Panc1 (cell line): ENCODE results near the gene ITGA8.

Experiments
- POLR2AphosphoS5 ChIP-seq: IDR thresholded peaks from 2 replicates; pipeline ENCODE4 v1.6.1; 2012; ENCODE audit warnings: mild to moderate bottlenecking, low read depth, low read length, moderate library complexity
- REST ChIP-seq, 2 experiments: IDR thresholded peaks; 2 replicates each; pipeline ENCODE4 v1.6.1; 2011 to 2012; ENCODE audit warnings: low read depth in 2 of 2, control low read depth in 1 of 2, low read length in 1 of 2, mild to moderate bottlenecking in 1 of 2, moderate library complexity in 1 of 2; ENCODE audit not compliant: insufficient read depth in 1 of 2
- TCF7L2 ChIP-seq: IDR thresholded peaks from 2 replicates; pipeline ENCODE4 v1.6.1; 2011; ENCODE audit warnings: mild to moderate bottlenecking, low read depth, low read length, inconsistent platforms
- TF ChIP-seq, protein P1 (sequence below): fragments of 450-650 bp; IDR thresholded peaks from 2 replicates; pipeline ENCODE4 v1.5.1; 2017; ENCODE audit warnings: mild to moderate bottlenecking

GRCh38 chr10:15710455-15710854 is 9.3 kb downstream of the ITGA8 start:
- TF ChIP-seq, protein P1, sequence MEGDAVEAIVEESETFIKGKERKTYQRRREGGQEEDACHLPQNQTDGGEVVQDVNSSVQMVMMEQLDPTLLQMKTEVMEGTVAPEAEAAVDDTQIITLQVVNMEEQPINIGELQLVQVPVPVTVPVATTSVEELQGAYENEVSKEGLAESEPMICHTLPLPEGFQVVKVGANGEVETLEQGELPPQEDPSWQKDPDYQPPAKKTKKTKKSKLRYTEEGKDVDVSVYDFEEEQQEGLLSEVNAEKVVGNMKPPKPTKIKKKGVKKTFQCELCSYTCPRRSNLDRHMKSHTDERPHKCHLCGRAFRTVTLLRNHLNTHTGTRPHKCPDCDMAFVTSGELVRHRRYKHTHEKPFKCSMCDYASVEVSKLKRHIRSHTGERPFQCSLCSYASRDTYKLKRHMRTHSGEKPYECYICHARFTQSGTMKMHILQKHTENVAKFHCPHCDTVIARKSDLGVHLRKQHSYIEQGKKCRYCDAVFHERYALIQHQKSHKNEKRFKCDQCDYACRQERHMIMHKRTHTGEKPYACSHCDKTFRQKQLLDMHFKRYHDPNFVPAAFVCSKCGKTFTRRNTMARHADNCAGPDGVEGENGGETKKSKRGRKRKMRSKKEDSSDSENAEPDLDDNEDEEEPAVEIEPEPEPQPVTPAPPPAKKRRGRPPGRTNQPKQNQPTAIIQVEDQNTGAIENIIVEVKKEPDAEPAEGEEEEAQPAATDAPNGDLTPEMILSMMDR = no peak
- TF ChIP-seq POLR2AphosphoS5 (no peak), REST (IDR thresholded peaks at IDR 0.05; ENCODE audit: insufficient read depth in 1 of 2, low read depth in 2 of 2, low read length in 1 of 2) (no peak), TCF7L2 (no peak)
